Effector CD4-positive, alpha-beta T cell (primary cell): ENCODE results near the gene PGM2.
A peak's percentile ranks its signal among the peaks of the same experiment; 100 is the strongest.

Experiments used
- DNase-seq: peaks from one replicate; pipeline ENCODE4 v3.0.0-alpha.2; 2020

The PGM2 gene

DNA sequence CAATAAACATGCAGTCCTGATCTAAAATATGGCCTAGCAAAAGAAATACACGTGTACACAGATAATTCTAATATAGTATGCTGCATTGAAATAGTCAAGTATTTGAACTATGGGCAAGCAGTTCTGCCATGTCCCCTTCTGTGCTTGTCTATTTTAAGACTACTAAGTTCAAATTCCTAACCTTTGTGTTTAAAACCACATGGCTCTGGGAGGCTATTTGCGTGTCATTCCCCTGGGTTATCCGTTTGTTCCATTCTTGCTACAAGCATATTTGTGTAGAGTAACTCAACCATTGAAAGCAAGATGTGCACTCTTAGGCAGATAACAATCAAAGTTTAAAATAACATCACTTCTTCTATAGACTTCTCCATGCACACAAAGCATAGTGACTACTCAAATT is 39.0 kb downstream of the PGM2 start:
- no peak for DNase-seq

- DNase-seq: no peak
Measured at GRCh38 chr4:37867102-37867501, 40.6 kb downstream of the PGM2 start.

DNA sequence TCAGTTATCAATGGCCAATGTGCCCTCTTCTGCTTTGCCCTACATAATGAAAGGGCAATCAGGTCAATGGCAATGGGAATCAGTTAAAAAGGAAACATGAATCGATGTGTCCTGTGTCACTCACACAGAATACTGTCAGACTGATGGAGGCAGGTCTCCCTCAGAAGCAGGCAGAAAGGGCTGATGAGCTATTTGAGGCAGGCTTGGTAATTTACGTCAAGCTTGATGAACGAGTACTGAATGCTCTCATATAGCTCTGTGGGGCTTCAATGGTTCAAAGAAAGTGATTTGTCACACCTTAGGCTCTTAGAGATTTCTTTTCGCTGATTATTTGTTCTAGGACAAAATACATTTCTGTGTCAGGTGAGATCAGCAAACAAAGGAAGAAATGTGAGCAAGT is 41.8 kb downstream of the PGM2 start:
- DNase-seq: no peak

GRCh38 chr4:37872310-37872988 is 46.0 kb downstream of the PGM2 start:
- DNase-seq: no peak

DNA sequence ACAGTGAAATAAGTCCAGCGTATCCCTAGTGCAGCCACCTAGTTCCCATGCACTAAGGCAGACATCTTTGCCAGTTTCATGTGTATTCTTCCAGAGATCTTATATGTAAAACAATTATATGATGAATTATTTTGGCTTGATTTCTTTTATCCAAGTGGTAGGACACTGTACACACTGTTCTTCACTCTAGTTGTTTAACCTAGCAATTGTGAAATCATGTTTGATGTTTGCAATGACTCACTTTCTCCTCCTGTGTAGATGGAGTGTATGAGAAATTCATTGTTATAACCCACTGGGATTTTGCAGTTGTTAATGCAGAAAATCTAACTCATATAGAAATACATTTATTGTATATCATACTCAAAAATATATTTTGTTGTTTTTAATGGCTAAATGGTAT is 46.9 kb downstream of the PGM2 start:
- no peak for DNase-seq

DNA sequence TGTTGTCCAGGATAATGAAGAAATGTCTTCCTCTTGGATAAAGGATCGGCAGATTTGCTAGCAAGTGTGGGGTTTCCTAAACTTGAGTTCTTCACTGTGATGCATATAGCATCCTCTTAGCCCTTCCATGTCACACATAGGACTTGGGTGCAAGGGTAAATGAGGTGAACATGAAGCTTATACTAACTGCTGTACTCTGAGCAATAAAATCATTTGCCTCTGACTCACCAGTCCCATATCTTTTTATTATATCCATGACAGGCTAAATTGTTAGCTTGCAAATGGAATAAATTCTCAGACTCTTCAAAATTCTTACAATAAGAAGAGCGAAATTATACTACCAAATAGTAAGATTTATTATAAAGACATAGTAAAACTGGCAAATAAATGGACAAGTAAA is 49.7 kb downstream of the PGM2 start:
- no peak for DNase-seq

DNA sequence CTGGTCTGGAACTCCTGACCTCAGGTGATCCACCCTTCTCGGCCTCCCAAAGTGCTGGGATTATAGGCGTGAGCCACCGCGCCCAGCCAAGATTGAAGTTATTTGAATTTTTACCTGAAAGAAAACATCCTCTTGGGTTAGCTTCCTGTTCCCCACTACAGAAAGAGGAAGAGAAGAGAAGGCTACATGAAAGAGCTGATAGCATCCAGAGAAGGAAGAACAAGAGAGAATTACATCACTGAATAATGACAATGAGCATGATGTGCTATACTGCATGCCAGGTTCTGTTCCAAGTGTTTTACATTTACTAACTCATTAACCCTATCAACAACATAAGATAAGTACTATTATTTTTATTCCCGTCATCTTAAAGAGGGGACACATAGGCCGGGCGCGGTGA is 52.9 kb downstream of the PGM2 start:
- no peak for DNase-seq

DNA sequence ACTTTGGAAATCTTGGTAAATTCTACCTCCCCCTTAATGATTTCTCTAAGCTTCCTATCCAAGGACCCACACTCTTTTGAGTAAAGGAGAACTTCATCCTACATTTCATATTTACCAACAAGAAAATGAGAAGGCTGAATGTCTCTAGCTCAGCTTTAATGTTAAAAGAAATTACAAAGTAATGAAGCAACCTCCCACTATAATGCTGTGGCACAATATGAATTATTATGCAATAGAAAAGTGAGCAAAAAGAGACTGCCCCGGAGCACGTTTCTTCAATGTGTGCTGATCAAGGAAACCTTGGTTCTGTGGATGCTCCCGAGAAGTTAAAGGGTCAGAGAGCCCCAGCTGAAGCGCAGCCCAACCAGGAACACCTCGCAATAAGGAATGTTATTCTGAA is 55.3 kb downstream of the PGM2 start:
- DNase-seq: no peak

DNA sequence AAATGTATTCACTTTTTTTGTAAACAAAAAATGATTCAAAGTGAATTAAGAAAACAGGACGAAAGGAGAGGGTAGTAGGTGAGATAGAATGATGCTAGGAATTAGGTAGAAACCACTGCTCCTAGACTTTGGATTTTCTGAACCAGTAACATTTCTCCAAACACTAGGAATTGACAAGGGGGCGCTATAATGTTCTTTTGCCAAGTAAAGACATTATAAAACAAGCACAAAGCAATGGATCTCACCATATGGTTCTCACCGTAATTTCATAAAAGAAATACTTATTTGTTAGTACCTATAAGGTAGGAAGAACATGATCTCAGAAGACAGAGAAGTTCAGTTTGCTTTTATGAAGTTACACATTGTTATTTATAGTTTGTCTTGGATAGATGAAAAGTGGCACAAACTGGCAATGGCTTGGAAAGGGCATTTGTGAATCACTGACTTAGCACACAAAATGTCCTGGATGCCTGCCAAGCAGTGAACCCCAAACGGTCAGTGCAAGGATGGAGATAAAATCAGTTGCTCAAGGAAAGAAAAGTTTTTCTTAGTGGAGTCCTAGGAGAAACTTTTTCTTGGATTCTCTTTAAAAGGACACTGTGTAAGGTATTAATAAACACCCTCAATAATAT is 56.3 kb downstream of the PGM2 start:
- DNase-seq: no peak

GRCh38 chr4:37884855-37885487 is 58.5 kb downstream of the PGM2 start:
- no peak for DNase-seq

DNA sequence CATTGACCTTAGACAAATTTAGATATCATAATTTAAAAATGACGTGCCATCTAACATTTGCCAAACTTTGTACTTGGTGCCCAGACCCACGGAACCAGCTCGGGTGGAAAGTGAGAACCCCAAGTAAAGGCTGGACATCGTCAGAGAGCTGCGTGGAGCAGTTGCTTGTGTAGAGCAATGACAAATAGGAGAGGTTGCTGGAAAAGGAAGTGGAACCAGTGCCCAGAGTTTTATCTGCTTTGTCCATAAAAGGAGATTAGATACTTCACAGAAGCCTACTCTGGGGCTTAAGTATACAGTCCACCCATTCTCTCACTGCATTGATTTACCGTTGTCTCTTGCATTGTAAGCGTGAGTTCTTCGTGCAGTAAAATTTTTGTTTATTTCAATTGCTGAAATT is 59.0 kb downstream of the PGM2 start:
- no peak for DNase-seq

GRCh38 chr4:37889849-37890800 is 63.6 kb downstream of the PGM2 start:
- no peak for DNase-seq

DNA sequence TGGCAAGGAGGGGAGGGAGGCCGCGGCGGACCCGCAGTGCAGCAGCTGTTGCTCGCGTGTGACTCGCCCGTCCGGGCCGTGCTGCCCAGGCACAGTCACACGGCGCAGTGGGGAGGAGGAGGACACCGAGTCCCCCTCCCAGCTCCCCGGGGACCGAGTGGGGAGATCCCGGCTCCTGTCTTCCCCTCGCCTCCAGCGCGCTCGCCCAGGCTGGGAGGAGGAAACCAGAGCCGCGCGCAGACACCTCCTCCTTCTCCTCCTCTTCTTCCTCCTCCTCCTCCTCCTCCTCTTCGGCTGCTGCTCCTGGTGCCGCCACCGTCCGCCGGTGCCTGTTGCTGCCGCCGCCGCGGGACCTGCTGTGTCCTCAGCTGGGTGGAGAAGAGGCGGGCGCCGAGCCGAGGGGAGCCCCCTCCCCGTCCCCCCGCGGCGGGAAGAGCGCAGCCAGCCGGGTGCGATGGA is 64.3 kb downstream of the PGM2 start, which contains the start of gene TBC1D1:
TBC1D1 (plus strand) TSS at position 284 of the 459 bp plus-strand sequence. CDS start 11,012 bp downstream, outside the sequence.
- no peak for DNase-seq

GRCh38 chr4:37891260-37892159 is 65.0 kb downstream of the PGM2 start:
- peak; percentile 28 for DNase-seq

DNA sequence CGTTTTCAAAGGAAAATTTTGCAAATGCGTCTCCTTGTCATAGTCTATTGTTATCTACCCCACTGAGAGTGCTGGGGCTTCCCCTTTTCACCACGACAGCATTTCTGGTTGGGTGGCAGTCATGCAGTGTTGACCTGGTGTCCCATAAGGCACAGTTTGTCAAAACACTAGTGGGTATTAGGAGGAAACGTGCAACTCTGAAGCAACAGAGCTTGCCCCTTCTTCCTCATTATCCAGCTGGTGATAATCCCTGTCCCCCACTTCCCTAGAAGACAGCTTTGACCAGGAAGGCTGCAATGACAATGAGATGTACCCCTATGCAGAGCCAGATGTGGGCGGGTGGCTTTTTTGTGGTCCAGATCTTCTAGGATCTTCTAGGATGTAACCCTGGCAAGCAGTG is 66.2 kb downstream of the PGM2 start:
- peak; percentile 21 for DNase-seq

- no peak for DNase-seq
Measured at GRCh38 chr4:37893164-37893563, 66.7 kb downstream of the PGM2 start.

- no peak for DNase-seq
Measured at GRCh38 chr4:37895271-37895670, 68.8 kb downstream of the PGM2 start.

DNA sequence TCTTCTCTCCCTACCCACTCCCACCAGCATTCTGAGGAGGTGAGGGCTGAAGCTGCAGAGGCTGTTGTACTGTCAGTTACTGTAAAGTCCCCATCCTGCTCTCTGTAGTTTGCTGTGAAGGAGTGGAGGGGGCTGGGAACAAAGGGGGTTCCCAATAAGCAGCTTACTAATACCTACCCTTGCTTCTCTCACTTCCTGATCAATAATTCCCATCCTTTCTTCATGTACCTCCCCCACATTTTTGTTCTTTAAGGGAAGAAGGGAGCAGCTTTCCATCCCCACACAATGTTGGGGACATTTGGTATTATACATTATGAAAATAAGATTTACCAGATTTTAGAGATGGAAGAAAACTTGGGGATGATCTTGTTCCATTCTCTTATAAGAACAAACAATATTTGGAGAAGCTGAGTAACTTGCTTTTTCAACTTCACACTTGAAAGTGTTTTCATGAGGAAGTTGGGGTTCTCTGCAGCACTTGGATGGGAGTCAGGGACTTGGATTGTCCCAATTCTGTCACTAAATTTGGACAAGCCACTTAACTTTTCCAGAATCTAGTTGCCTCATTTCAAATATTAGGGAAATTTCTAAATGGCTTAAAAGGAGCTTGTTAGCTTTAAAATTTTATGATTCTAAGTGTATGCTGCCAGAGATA is 69.8 kb downstream of the PGM2 start:
- DNase-seq: no peak

DNA sequence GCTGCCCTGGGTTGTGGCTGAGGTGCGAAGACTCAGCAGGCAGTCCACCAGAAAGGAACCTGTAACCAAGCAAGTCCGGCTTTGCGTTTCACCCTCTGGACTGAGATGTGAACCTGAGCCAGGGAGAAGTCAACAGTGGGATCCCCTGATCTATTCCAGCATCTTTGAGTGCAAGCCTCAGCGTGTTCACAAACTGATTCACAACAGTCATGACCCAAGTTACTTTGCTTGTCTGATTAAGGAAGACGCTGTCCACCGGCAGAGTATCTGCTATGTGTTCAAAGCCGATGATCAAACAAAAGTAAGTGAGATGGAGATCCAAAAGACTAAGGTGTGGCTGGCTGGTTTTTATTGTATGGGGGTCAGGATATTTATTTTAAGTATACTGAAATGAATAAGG is 75.7 kb downstream of the PGM2 start:
- DNase-seq: no peak

DNA sequence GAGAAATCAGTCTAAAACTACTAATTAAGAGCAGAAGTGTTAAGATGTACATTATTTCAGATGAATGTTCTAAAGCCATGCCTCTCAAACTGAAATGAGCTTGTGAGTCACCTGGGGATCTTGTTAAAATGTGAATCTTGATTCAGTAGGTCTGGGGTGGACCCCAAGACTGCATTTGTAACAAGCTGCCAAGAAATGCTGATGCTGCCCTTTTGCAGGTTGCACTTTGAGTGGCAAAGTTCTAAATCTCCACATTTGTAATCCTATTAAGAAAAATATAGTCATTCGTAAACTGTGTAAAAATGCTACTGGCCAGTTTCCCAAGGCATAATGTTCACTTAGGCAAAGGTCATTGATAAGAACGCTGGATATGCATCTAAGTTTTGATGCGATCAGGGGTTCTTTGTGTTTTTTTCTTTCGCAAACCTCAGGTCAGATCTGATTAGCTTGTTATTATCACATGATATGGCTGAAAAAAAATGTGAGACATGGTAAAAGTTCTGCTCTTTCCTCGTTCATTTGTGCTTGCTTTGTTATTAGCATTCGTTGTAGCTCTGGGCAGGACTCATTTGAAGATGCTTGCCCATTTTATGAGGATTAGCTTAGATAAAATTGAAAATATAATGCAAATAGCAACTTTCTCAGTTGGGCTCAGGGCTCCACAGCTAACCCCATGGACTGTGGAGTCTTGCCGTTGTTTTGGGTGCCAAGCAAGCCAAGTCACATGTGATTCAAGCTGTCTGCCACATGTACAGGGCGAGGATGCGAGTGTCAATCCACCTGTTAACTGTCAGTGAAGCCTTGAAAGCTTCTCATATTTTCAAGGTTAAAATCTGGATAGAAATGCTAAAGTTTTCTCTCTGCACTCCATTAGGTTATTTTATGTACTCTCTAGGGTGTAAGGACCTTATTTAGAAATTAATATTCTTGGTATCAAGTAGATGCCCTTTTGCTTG is 76.5 kb downstream of the PGM2 start:
- DNase-seq: no peak
